Mucosa of rectum (tissue), 2 donors: ENCODE measurements around the gene TNFRSF21.
A peak's percentile ranks its signal among the peaks of the same experiment; 100 is the strongest.

Experiments used
- H3K27ac ChIP-seq, 2 donors: one replicate each; pipeline ENCODE4 v1.7.0; 2013; ENCODE audit warnings: inconsistent platforms in 2 of 2, low read depth in 2 of 2, low read length in 2 of 2
- H3K27me3 ChIP-seq, 2 donors: one replicate each; pipeline ENCODE4 v1.7.0; 2013; ENCODE audit warnings: low read length in 2 of 2; ENCODE audit not compliant: control insufficient read depth in 2 of 2, insufficient read depth in 2 of 2
- H3K36me3 ChIP-seq, 2 donors: one replicate each; pipeline ENCODE4 v1.7.0; 2013; ENCODE audit warnings: low read length in 2 of 2; ENCODE audit not compliant: control insufficient read depth in 2 of 2, insufficient read depth in 2 of 2
- H3K4me1 ChIP-seq, 2 donors: one replicate each; pipeline ENCODE4 v1.7.0; 2013; ENCODE audit warnings: low read length in 2 of 2, mild to moderate bottlenecking in 1 of 2; ENCODE audit not compliant: control insufficient read depth in 2 of 2, insufficient read depth in 2 of 2
- H3K4me3 ChIP-seq, 2 donors: one replicate each; pipeline ENCODE4 v1.7.0; 2013; ENCODE audit warnings: low read length in 2 of 2
- H3K9ac ChIP-seq, 2 donors: one replicate each; pipeline ENCODE4 v1.7.0; 2013; ENCODE audit warnings: low read length in 2 of 2, low read depth in 1 of 2, mild to moderate bottlenecking in 1 of 2
- H3K9me3 ChIP-seq, 2 donors: one replicate each; pipeline ENCODE4 v1.7.0; 2013; ENCODE audit warnings: low read length in 2 of 2; ENCODE audit not compliant: control insufficient read depth in 2 of 2
- donor health status: healthy.
- donor health status: Normal muscosa, but diverticular disease.

The TNFRSF21 gene

GRCh38 chr6:47256981-47257730 lies 52.5 kb downstream of the TNFRSF21 start:
- H3K4me3 ChIP-seq = no peak overlapping the region
- no peaks in the 10 kb centered on the region for H3K9me3 ChIP-seq
- no peaks in the 10 kb centered on the region for H3K4me1 ChIP-seq
- no peaks in the 10 kb centered on the region for H3K27me3 ChIP-seq
- H3K9ac ChIP-seq = no peak overlapping the region
- H3K36me3 ChIP-seq = peaks cover 3 to 11% of the 10 kb centered on the region in 2 donors
- no peak overlapping the region for H3K27ac ChIP-seq

GRCh38 chr6:47256361-47256760 lies 53.3 kb downstream of the TNFRSF21 start:
- Histone ChIP-seq H3K36me3 (peaks cover 3 to 13% of the 10 kb centered on the region in 2 donors), H3K27ac (no peak overlapping the region), H3K27me3 (no peaks in the 10 kb centered on the region), H3K4me3 (no peak overlapping the region), H3K9me3 (no peaks in the 10 kb centered on the region), H3K9ac (no peak overlapping the region), H3K4me1 (no peaks in the 10 kb centered on the region)

- no peak overlapping the region for H3K4me3 ChIP-seq
- H3K36me3 ChIP-seq = peaks cover 3 to 13% of the 10 kb centered on the region in 2 donors
- no peaks in the 10 kb centered on the region for H3K4me1 ChIP-seq
- H3K9me3 ChIP-seq = no peaks in the 10 kb centered on the region
- H3K27ac ChIP-seq = no peak overlapping the region
- H3K27me3 ChIP-seq = no peaks in the 10 kb centered on the region
- no peak overlapping the region for H3K9ac ChIP-seq
Measured at GRCh38 chr6:47254906-47255305, 54.8 kb downstream of the TNFRSF21 start.

- Histone ChIP-seq H3K4me3 (no peak overlapping the region), H3K36me3 (peaks cover 3 to 13% of the 10 kb centered on the region in 2 donors), H3K9me3 (no peaks in the 10 kb centered on the region), H3K27ac (no peak overlapping the region), H3K9ac (no peak overlapping the region), H3K27me3 (no peaks in the 10 kb centered on the region), H3K4me1 (no peaks in the 10 kb centered on the region)
Measured at GRCh38 chr6:47254051-47254450, 55.7 kb downstream of the TNFRSF21 start.

GRCh38 chr6:47253136-47253535 lies 56.6 kb downstream of the TNFRSF21 start:
- Histone ChIP-seq H3K4me3 (no peak overlapping the region), H3K27ac (no peak overlapping the region), H3K9ac (no peak overlapping the region), H3K27me3 (no peaks in the 10 kb centered on the region), H3K9me3 (no peaks in the 10 kb centered on the region), H3K36me3 (peaks cover 3 to 8% of the 10 kb centered on the region in 2 donors), H3K4me1 (peaks cover 0 to 2% of the 10 kb centered on the region in 2 donors)

- Histone ChIP-seq H3K4me3 (no peak overlapping the region), H3K36me3 (peaks cover 3 to 8% of the 10 kb centered on the region in 2 donors), H3K27me3 (no peaks in the 10 kb centered on the region), H3K9me3 (no peaks in the 10 kb centered on the region), H3K27ac (no peak overlapping the region), H3K4me1 (peaks cover under 1 to 3% of the 10 kb centered on the region in 2 donors), H3K9ac (no peak overlapping the region)
Measured at GRCh38 chr6:47252633-47253032, 57.1 kb downstream of the TNFRSF21 start.

GRCh38 chr6:47251396-47251795 lies 58.3 kb downstream of the TNFRSF21 start:
- no peaks in the 10 kb centered on the region for H3K27me3 ChIP-seq
- no peak overlapping the region for H3K27ac ChIP-seq
- H3K9ac ChIP-seq = no peak overlapping the region
- peaks cover 3 to 8% of the 10 kb centered on the region in 2 donors for H3K36me3 ChIP-seq
- peaks cover 8 to 15% of the 10 kb centered on the region in 2 donors for H3K4me1 ChIP-seq
- H3K4me3 ChIP-seq = no peak overlapping the region
- H3K9me3 ChIP-seq = no peaks in the 10 kb centered on the region

- no peaks in the 10 kb centered on the region for H3K27me3 ChIP-seq
- H3K27ac ChIP-seq = no peak overlapping the region
- no peak overlapping the region for H3K9ac ChIP-seq
- H3K4me3 ChIP-seq = no peak overlapping the region
- H3K36me3 ChIP-seq = peaks cover 3 to 8% of the 10 kb centered on the region in 2 donors
- H3K4me1 ChIP-seq = peaks cover 12 to 21% of the 10 kb centered on the region in 2 donors
- H3K9me3 ChIP-seq = no peaks in the 10 kb centered on the region
Measured at GRCh38 chr6:47250302-47250701, 59.4 kb downstream of the TNFRSF21 start.

- Histone ChIP-seq H3K9ac (no peak overlapping the region), H3K4me3 (no peak overlapping the region), H3K27me3 (no peaks in the 10 kb centered on the region), H3K9me3 (no peaks in the 10 kb centered on the region), H3K36me3 (peaks cover 3 to 8% of the 10 kb centered on the region in 2 donors), H3K4me1 (peaks cover 12 to 21% of the 10 kb centered on the region in 2 donors), H3K27ac (no peak overlapping the region)
Measured at GRCh38 chr6:47248446-47248845, 61.3 kb downstream of the TNFRSF21 start.

- H3K4me3 ChIP-seq = no peak overlapping the region
- H3K36me3 ChIP-seq = peaks cover 0 to 4% of the 10 kb centered on the region in 2 donors
- H3K27me3 ChIP-seq = no peaks in the 10 kb centered on the region
- peak overlapping the region; percentile 29 to 54 for H3K27ac ChIP-seq
- H3K4me1 ChIP-seq = peaks cover 15 to 26% of the 10 kb centered on the region in 2 donors
- H3K9me3 ChIP-seq = no peaks in the 10 kb centered on the region
- no peak overlapping the region for H3K9ac ChIP-seq
Measured at GRCh38 chr6:47247227-47247797, 62.4 kb downstream of the TNFRSF21 start.
